PC-3 (cell line): ENCODE results near the gene CPB2. TPM values are rescaled to one million over a fixed set of nuclear protein-coding genes. Genes with fewer than 3 reads are reported as not detected.
A peak's percentile ranks its signal among the peaks of the same experiment; 100 is the strongest.

Source experiments
- ATAC-seq: fragments of 200-7000 bp; cut with Tn5 transposase; 2 replicates; pipeline ENCODE4 v1.9.1; 2020; ENCODE audit warnings: mild to moderate bottlenecking, moderate library complexity
- BruUV-seq: library from RNA; stranded (reverse); fragments of 400-500 nt; replicated peaks from 2 replicates; lab custom pipeline; 2021; lab: Mats Ljungman, UMichigan
- CTCF ChIA-PET: fragments of 300-600 bp; sonication (Branson Sonifier 250); formaldehyde crosslinking; loops from one replicate; lab custom pipeline; 2022; ENCODE audit warnings: antibody characterized with exemption; lab: Charles Lee
- POLR2A ChIA-PET: fragments of 300-600 bp; sonication (Branson Sonifier 250); formaldehyde crosslinking; loops from one replicate; lab custom pipeline; 2022; ENCODE audit warnings: antibody characterized with exemption; ENCODE audit not compliant: unreplicated experiment; lab: Charles Lee
- DNase-seq: peaks from one replicate; pipeline ENCODE4 v3.0.0-alpha.2; 2015
- H2AFZ ChIP-seq: fragments of 300-600 bp; sonication (generic); 2 replicates; pipeline ENCODE4 v1.6.0; 2016; ENCODE audit warnings: antibody characterized with exemption, low read length
- H3F3A ChIP-seq: fragments of 300-600 bp; sonication (generic); one replicate; pipeline ENCODE4 v1.6.0; 2017; ENCODE audit warnings: antibody characterized with exemption, low read length, control low read depth, mild to moderate bottlenecking; ENCODE audit not compliant: unreplicated experiment
- H3K27ac ChIP-seq: fragments of 300-600 bp; sonication (generic); 2 replicates; pipeline ENCODE4 v1.5.1; 2016; ENCODE audit warnings: mild to moderate bottlenecking, low read length
- H3K27me3 ChIP-seq: fragments of 300-600 bp; sonication (generic); 2 replicates; pipeline ENCODE4 v1.6.1; 2016; ENCODE audit warnings: low read length, mixed read lengths
- H3K36me3 ChIP-seq: fragments of 300-600 bp; sonication (generic); 2 replicates; pipeline ENCODE4 v1.6.1; 2016; ENCODE audit warnings: low read depth, mixed run types, low read length, mixed read lengths
- H3K4me1 ChIP-seq: fragments of 300-600 bp; sonication (generic); 2 replicates; pipeline ENCODE4 v1.5.1; 2016; ENCODE audit warnings: low read length; ENCODE audit not compliant: insufficient read depth
- H3K4me2 ChIP-seq: fragments of 300-600 bp; sonication (generic); 2 replicates; pipeline ENCODE4 v1.6.0; 2016; ENCODE audit warnings: low read length
- H3K4me3 ChIP-seq: fragments of 300-600 bp; sonication (generic); 2 replicates; pipeline ENCODE4 v1.5.1; 2016; ENCODE audit warnings: mild to moderate bottlenecking, low read length, mixed read lengths
- H3K79me2 ChIP-seq: fragments of 300-600 bp; sonication (generic); 2 replicates; pipeline ENCODE4 v1.6.1; 2017; ENCODE audit warnings: low read length, mixed read lengths
- H3K9ac ChIP-seq: fragments of 300-600 bp; sonication (generic); 2 replicates; pipeline ENCODE4 v1.6.0; 2016; ENCODE audit warnings: mild to moderate bottlenecking, low read length
- H3K9me2 ChIP-seq: fragments of 300-600 bp; sonication (generic); replicated peaks from 2 replicates; pipeline ENCODE4 v1.6.1; 2016; ENCODE audit warnings: mixed run types, low read length, mixed read lengths
- H3K9me3 ChIP-seq: fragments of 300-600 bp; sonication (generic); 2 replicates; pipeline ENCODE4 v1.6.1; 2016; ENCODE audit warnings: low read length, mixed read lengths
- H4K20me1 ChIP-seq: fragments of 300-600 bp; sonication (generic); 2 replicates; pipeline ENCODE4 v1.6.1; 2016; ENCODE audit warnings: low read length, mixed read lengths
- CTCF ChIP-seq: fragments of 300-600 bp; sonication (generic); conservative IDR thresholded peaks from 2 replicates; pipeline ENCODE4 v1.5.1; 2017; ENCODE audit warnings: antibody characterized with exemption, low read depth, mild to moderate bottlenecking, low read length
- EZH2 ChIP-seq: fragments of 300-600 bp; sonication (generic); IDR thresholded peaks from one replicate; pipeline ENCODE4 v1.6.1; 2017; ENCODE audit warnings: antibody characterized with exemption, mild to moderate bottlenecking, low read length; ENCODE audit not compliant: unreplicated experiment
- EZH2phosphoT487 ChIP-seq: fragments of 300-600 bp; sonication (generic); IDR thresholded peaks from 2 replicates; pipeline ENCODE4 v1.6.1; 2018; ENCODE audit warnings: mild to moderate bottlenecking, antibody characterized with exemption, low read length, borderline replicate concordance
- intact Hi-C: fragments of 100-400 bp; cut with micrococcal nuclease; formaldehyde crosslinking; loops from 2 replicates; pipeline ENCODE4 v1.9.0; 2023
- total RNA-seq: library from RNA; depleted of rRNA; stranded (reverse); fragments of >200 nt; gene quantifications from 2 replicates; pipeline ENCODE4 v1.2.3, GENCODE V29; 2014

Gene CPB2
- total RNA-seq, 1 experiment from 2014 or later = not detected

- DNase-seq = no peak
- no peak for TF ChIP-seq EZH2phosphoT487
- no peak for TF ChIP-seq EZH2
- no peak for TF ChIP-seq CTCF
- ChIA-PET CTCF (no interaction called here), POLR2A (no interaction called here)
- intact Hi-C loops = loop anchor here (5.0 kb wide), 1 partner anchor 77 kb away; no protein-coding TSS in a partner anchor
- peak overlapping the region; percentile 98 for H3K4me3 ChIP-seq
- H3K9ac ChIP-seq = no peak overlapping the region; the same call in 1 of the 2 replicates
- H3K79me2 ChIP-seq = peaks cover 63% of the 10 kb centered on the region
- no peak overlapping the region for H2AFZ ChIP-seq
- no TSS peak for BruUV-seq
- H4K20me1 ChIP-seq = peaks cover 10% of the 10 kb centered on the region; the same call in 1 of the 2 replicates
- peak overlapping the region; percentile 79 for H3K4me2 ChIP-seq
- no peaks in the 10 kb centered on the region for H3K9me2 ChIP-seq
- H3K27me3 ChIP-seq = no peaks in the 10 kb centered on the region
- no peaks in the 10 kb centered on the region for H3K36me3 ChIP-seq
- no peaks in the 10 kb centered on the region for H3F3A ChIP-seq
- no peak overlapping the region for H3K27ac ChIP-seq
- no peak for ATAC-seq
- H3K4me1 ChIP-seq = peaks cover 18% of the 10 kb centered on the region; the same call in 1 of the 2 replicates
- no peaks in the 10 kb centered on the region for H3K9me3 ChIP-seq
These were observed 54.1 kb downstream of the CPB2 start for GRCh38 chr13:46050771-46051170.

- Histone ChIP-seq H3K27me3 (no peaks in the 10 kb centered on the region), H3K9ac (no peak overlapping the region), H3F3A (no peaks in the 10 kb centered on the region), H3K9me2 (no peaks in the 10 kb centered on the region), H3K36me3 (0 out of 2 replicates have a peak, but pooled peaks cover 7% of the 10 kb centered on the region), H2AFZ (no peak overlapping the region), H3K4me2 (no peak overlapping the region), H3K27ac (no peak overlapping the region), H3K4me1 (0 out of 2 replicates have a peak, but pooled peaks cover 6% of the 10 kb centered on the region), H3K79me2 (peaks cover 54% of the 10 kb centered on the region), H4K20me1 (peaks cover 9% of the 10 kb centered on the region; the same call in 1 of the 2 replicates), H3K9me3 (no peaks in the 10 kb centered on the region), H3K4me3 (no peak overlapping the region)
- ATAC-seq = no peak
- BruUV-seq = no TSS peak
- intact Hi-C loops = no loop called here
- ChIA-PET CTCF (no interaction called here), POLR2A (no interaction called here)
- TF ChIP-seq CTCF = no peak
- no peak for TF ChIP-seq EZH2phosphoT487
- TF ChIP-seq EZH2 = no peak
- no peak for DNase-seq
These were observed 59.4 kb downstream of the CPB2 start for GRCh38 chr13:46045424-46045823.

- ChIA-PET POLR2A (no interaction called here), CTCF (no interaction called here)
- intact Hi-C loops = no loop called here
- no peak overlapping the region for H3K27ac ChIP-seq
- H3K79me2 ChIP-seq = peaks cover 36% of the 10 kb centered on the region
- H3K9me3 ChIP-seq = no peaks in the 10 kb centered on the region
- TF ChIP-seq CTCF = no peak
- no peak for TF ChIP-seq EZH2phosphoT487
- TF ChIP-seq EZH2 = no peak
- H3K4me1 ChIP-seq = no peaks in the 10 kb centered on the region
- no peak overlapping the region for H3K4me3 ChIP-seq
- BruUV-seq = no TSS peak
- no peaks in the 10 kb centered on the region for H3K27me3 ChIP-seq
- DNase-seq (no peak), ATAC-seq (no peak)
- no peak overlapping the region for H3K9ac ChIP-seq
- no peaks in the 10 kb centered on the region for H3F3A ChIP-seq
- H3K4me2 ChIP-seq = no peak overlapping the region
- H2AFZ ChIP-seq = no peak overlapping the region
- no peaks in the 10 kb centered on the region for H4K20me1 ChIP-seq
- no peaks in the 10 kb centered on the region for H3K9me2 ChIP-seq
- 0 out of 2 replicates have a peak, but pooled peaks cover 7% of the 10 kb centered on the region for H3K36me3 ChIP-seq
These were observed 61.2 kb downstream of the CPB2 start for GRCh38 chr13:46043647-46044046.
